SK-N-SH (cell line): ENCODE data around the gene PPP1R14B.

Experiments used
- CTCF ChIP-seq: fragments of 200-600 bp; sonication (generic); IDR thresholded peaks from 2 replicates; pipeline ENCODE4 v1.6.1; 2017; ENCODE audit warnings: antibody characterized with exemption, mild to moderate bottlenecking, moderate library complexity
- EP300 ChIP-seq, 2 experiments: IDR thresholded peaks; 2 replicates each; pipeline versions ENCODE4 v1.4.0 to v1.6.1; 2012; ENCODE audit warnings: borderline replicate concordance in 1 of 2, low read depth in 1 of 2, low read length in 1 of 2
- JUND ChIP-seq: IDR thresholded peaks from 2 replicates; pipeline ENCODE4 v1.4.0; 2012
- MAX ChIP-seq: IDR thresholded peaks from 2 replicates; pipeline ENCODE4 v1.4.0; 2012; ENCODE audit warnings: low read depth
- POLR2AphosphoS5 ChIP-seq: IDR thresholded peaks from 2 replicates; pipeline ENCODE4 v1.6.1; 2012; ENCODE audit warnings: low read depth, low read length
- RAD21 ChIP-seq: IDR thresholded peaks from 2 replicates; pipeline ENCODE4 v1.6.1; 2012; ENCODE audit warnings: mild to moderate bottlenecking, low read length
- REST ChIP-seq: IDR thresholded peaks from 2 replicates; pipeline ENCODE4 v1.6.1; 2012; ENCODE audit warnings: mild to moderate bottlenecking, low read depth, low read length, moderate library complexity
- RFX5 ChIP-seq: IDR thresholded peaks from 2 replicates; pipeline ENCODE4 v1.6.1; 2012; ENCODE audit warnings: mild to moderate bottlenecking, improper control_type of control experiment, low read length
- SIN3A ChIP-seq: IDR thresholded peaks from 2 replicates; pipeline ENCODE4 v1.6.1; 2012; ENCODE audit warnings: low read depth, mild to moderate bottlenecking, low read length, moderate library complexity, borderline replicate concordance

DNA sequence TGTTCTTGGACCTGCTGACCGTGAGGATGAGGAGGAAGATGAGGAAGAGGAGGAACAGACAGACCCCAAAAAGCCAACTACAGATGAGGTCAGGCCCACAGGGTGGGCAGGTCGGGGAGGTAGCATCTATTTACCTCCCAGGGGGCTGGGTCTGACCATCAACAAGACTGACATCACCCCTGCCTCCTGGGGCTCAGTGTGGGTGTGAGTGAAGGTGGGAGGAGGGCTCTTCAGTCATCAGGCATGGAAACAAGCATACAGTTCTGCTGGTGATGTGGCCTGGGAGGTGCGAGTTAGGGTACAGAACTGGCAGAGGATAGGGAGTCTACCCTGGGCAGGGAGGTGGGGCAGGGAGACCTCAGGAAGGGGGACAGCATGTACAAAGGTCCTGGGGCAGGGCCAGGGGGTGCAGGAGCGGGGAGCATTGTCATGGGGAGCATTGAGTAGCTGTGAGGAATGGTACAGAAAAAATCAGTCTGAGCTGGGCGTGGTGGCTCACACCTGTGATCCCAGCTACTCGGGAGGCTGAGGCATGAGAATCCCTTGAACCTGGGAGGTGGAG is 13.5 kb upstream of the PPP1R14B start:
- no peak for TF ChIP-seq JUND
- no peak for TF ChIP-seq MAX
- no peak for TF ChIP-seq CTCF
- TF ChIP-seq REST: no peak
- no peak for TF ChIP-seq RFX5
- TF ChIP-seq RAD21: no peak
- TF ChIP-seq POLR2AphosphoS5: no peak
- TF ChIP-seq EP300 (IDR thresholded peaks at IDR 0.05; ENCODE audit: borderline replicate concordance in 1 of 2, low read depth in 1 of 2, low read length in 1 of 2): no peak
- TF ChIP-seq SIN3A: no peak
